Vagina (tissue), 2 donors: ENCODE data around the gene B4GALT2. TPM values are rescaled to one million over a fixed set of nuclear protein-coding genes. Genes with fewer than 3 reads are reported as not detected.

Source experiments
- DNase-seq, 2 donors: peaks; one replicate each; pipeline ENCODE4 v3.0.0-alpha.2; 2017; ENCODE audit errors: extremely low spot score in 2 of 2
- H3K27ac ChIP-seq: fragments of 200-600 bp; sonication (generic); one replicate; pipeline ENCODE4 v1.5.1; 2019
- H3K27me3 ChIP-seq: fragments of 200-600 bp; sonication (generic); one replicate; pipeline ENCODE4 v1.5.1; 2019
- H3K36me3 ChIP-seq, 2 donors: fragments of 200-600 bp; sonication (generic); one replicate each; pipeline ENCODE4 v1.5.1; 2017 to 2019
- H3K4me1 ChIP-seq: fragments of 200-600 bp; sonication (generic); one replicate; pipeline ENCODE4 v1.5.1; 2019
- H3K4me3 ChIP-seq, 2 donors: fragments of 200-600 bp; sonication (generic); 1 replicate in 1 of 2; 2 replicates in 1 of 2; pipeline ENCODE4 v1.5.1; 2016 to 2019
- H3K9me3 ChIP-seq: fragments of 200-600 bp; sonication (generic); one replicate; pipeline ENCODE4 v1.5.1; 2019
- CTCF ChIP-seq, 3 experiments: fragments of 450-650 bp in 2 of 3; fragments of 200-600 bp in 1 of 3; sonication (generic) in 1 of 3; IDR thresholded peaks; one replicate each; pipeline ENCODE4 v1.5.1; 2017 to 2019; ENCODE audit warnings: antibody characterized with exemption in 3 of 3, mild to moderate bottlenecking in 2 of 3, moderate library complexity in 2 of 3
- POLR2A ChIP-seq, 2 donors: fragments of 450-650 bp; IDR thresholded peaks; one replicate each; pipeline ENCODE4 v1.6.1; 2017; ENCODE audit warnings: antibody characterized with exemption in 2 of 2, mild to moderate bottlenecking in 2 of 2, moderate library complexity in 2 of 2
- POLR2AphosphoS5 ChIP-seq, 2 donors: sonication (generic); formaldehyde crosslinking; IDR thresholded peaks; one replicate each; pipeline ENCODE4 v1.9.0; 2017; ENCODE audit warnings: antibody characterized with exemption in 2 of 2, mild to moderate bottlenecking in 2 of 2, low read depth in 1 of 2; ENCODE audit not compliant: insufficient read depth in 1 of 2
- intact Hi-C: fragments of 100-400 bp; cut with DNase I; formaldehyde crosslinking; loops from one replicate; pipeline ENCODE4 v1.15.1; 2023
- total RNA-seq: library from RNA; depleted of rRNA; stranded (reverse); fragments of >200 nt; gene quantifications from one replicate; pipeline ENCODE4 v1.2.3, GENCODE V29; 2016

B4GALT2 gene
- total RNA-seq, 1 donor from 2014 or later: 31.4 TPM

GRCh38 chr1:44012941-44013609 lies 34.1 kb downstream of the B4GALT2 start:
- Histone ChIP-seq H3K4me3 (no peak overlapping the region), H3K27ac (no peak overlapping the region), H3K4me1 (peaks cover 28% of the 10 kb centered on the region), H3K9me3 (no peaks in the 10 kb centered on the region), H3K36me3 (no peaks in the 10 kb centered on the region), H3K27me3 (no peaks in the 10 kb centered on the region)
- no peak for TF ChIP-seq POLR2AphosphoS5 (IDR thresholded peaks at IDR 0.05; ENCODE audit: insufficient read depth in 1 of 2, low read depth in 1 of 2)
- no peak for TF ChIP-seq POLR2A (IDR thresholded peaks at IDR 0.05)
- no peak for TF ChIP-seq CTCF (IDR thresholded peaks at IDR 0.05)
- intact Hi-C loops: no loop called here
- no peak for DNase-seq

- TF ChIP-seq POLR2A (IDR thresholded peaks at IDR 0.05): no peak
- no peak for TF ChIP-seq CTCF (IDR thresholded peaks at IDR 0.05)
- TF ChIP-seq POLR2AphosphoS5 (IDR thresholded peaks at IDR 0.05; ENCODE audit: insufficient read depth in 1 of 2, low read depth in 1 of 2): no peak
- H3K4me3 ChIP-seq: no peak overlapping the region
- H3K9me3 ChIP-seq: no peaks in the 10 kb centered on the region
- H3K36me3 ChIP-seq: no peaks in the 10 kb centered on the region
- no peaks in the 10 kb centered on the region for H3K27me3 ChIP-seq
- peaks cover 28% of the 10 kb centered on the region for H3K4me1 ChIP-seq
- intact Hi-C loops: no loop called here
- no peak for DNase-seq
- no peak overlapping the region for H3K27ac ChIP-seq
Observed at GRCh38 chr1:44013949-44014348, 34.9 kb downstream of the B4GALT2 start.

- Histone ChIP-seq H3K27ac (peak overlapping the region; percentile 17), H3K9me3 (no peaks in the 10 kb centered on the region), H3K4me1 (peaks cover 32% of the 10 kb centered on the region), H3K27me3 (no peaks in the 10 kb centered on the region), H3K36me3 (no peaks in the 10 kb centered on the region), H3K4me3 (no peak overlapping the region)
- DNase-seq: no peak
- intact Hi-C loops: no loop called here
- no peak for TF ChIP-seq CTCF (IDR thresholded peaks at IDR 0.05)
- TF ChIP-seq POLR2A (IDR thresholded peaks at IDR 0.05): no peak
- TF ChIP-seq POLR2AphosphoS5 (IDR thresholded peaks at IDR 0.05; ENCODE audit: insufficient read depth in 1 of 2, low read depth in 1 of 2): no peak
Observed at GRCh38 chr1:44014365-44015104, 35.5 kb downstream of the B4GALT2 start.

GRCh38 chr1:44015206-44015605 lies 36.2 kb downstream of the B4GALT2 start:
- H3K4me1 ChIP-seq: peaks cover 38% of the 10 kb centered on the region
- intact Hi-C loops: no loop called here
- no peak for DNase-seq

More at GRCh38 chr1:44015206-44015605, 36.2 kb downstream of the B4GALT2 start:
- Histone ChIP-seq H3K36me3 (no peaks in the 10 kb centered on the region), H3K27ac (no peak overlapping the region), H3K4me3 (no peak overlapping the region), H3K9me3 (no peaks in the 10 kb centered on the region), H3K27me3 (no peaks in the 10 kb centered on the region)
- TF ChIP-seq CTCF (IDR thresholded peaks at IDR 0.05) (no peak), POLR2AphosphoS5 (IDR thresholded peaks at IDR 0.05; ENCODE audit: insufficient read depth in 1 of 2, low read depth in 1 of 2) (no peak), POLR2A (IDR thresholded peaks at IDR 0.05) (no peak)
